Upper lobe of right lung (tissue), 1 donor: ENCODE measurements around the gene SPINK5. TPM values are rescaled to one million over a fixed set of nuclear protein-coding genes. Genes with fewer than 3 reads are reported as not detected.

Experiments used
- ATAC-seq: fragments of 200-7000 bp; cut with Tn5 transposase; one replicate; pipeline ENCODE4 v1.9.1; 2020; ENCODE audit warnings: mild to moderate bottlenecking, moderate library complexity
- DNase-seq: peaks from one replicate; pipeline ENCODE4 v3.0.0-alpha.2; 2020
- H3K27ac ChIP-seq: fragments of 200-600 bp; one replicate; pipeline ENCODE4 v1.8.0; 2022
- H3K27me3 ChIP-seq: fragments of 200-600 bp; one replicate; pipeline ENCODE4 v1.8.0; 2022; ENCODE audit warnings: mild to moderate bottlenecking
- H3K36me3 ChIP-seq: fragments of 200-600 bp; one replicate; pipeline ENCODE4 v1.8.0; 2022
- H3K4me1 ChIP-seq: fragments of 200-600 bp; one replicate; pipeline ENCODE4 v1.8.0; 2022
- H3K4me3 ChIP-seq: fragments of 200-600 bp; one replicate; pipeline ENCODE4 v1.8.0; 2022; ENCODE audit warnings: mild to moderate bottlenecking
- H3K9me3 ChIP-seq: fragments of 200-600 bp; one replicate; pipeline ENCODE4 v1.8.0; 2022
- CTCF ChIP-seq: fragments of 200-600 bp; IDR thresholded peaks from one replicate; pipeline ENCODE4 v1.8.0; 2022; ENCODE audit warnings: antibody characterized with exemption
- intact Hi-C: fragments of 100-400 bp; cut with DNase I; formaldehyde crosslinking; loops from one replicate; pipeline ENCODE4 v1.11.0; 2022
- total RNA-seq: library from RNA; stranded (reverse); fragmentation: NEBNext Ultra II Directional; extraction: Animal tissue kit (Norgen Biotek cat#: 25700); gene quantifications from one replicate; pipeline ENCODE4 v1.2.1, GENCODE V29; 2021
- donor health status: DM: no; HTN: yes; CAD: no; lungs with severe emphysema.

Gene SPINK5
- total RNA-seq, 1 donor from 2014 or later = 3.2 TPM

DNA sequence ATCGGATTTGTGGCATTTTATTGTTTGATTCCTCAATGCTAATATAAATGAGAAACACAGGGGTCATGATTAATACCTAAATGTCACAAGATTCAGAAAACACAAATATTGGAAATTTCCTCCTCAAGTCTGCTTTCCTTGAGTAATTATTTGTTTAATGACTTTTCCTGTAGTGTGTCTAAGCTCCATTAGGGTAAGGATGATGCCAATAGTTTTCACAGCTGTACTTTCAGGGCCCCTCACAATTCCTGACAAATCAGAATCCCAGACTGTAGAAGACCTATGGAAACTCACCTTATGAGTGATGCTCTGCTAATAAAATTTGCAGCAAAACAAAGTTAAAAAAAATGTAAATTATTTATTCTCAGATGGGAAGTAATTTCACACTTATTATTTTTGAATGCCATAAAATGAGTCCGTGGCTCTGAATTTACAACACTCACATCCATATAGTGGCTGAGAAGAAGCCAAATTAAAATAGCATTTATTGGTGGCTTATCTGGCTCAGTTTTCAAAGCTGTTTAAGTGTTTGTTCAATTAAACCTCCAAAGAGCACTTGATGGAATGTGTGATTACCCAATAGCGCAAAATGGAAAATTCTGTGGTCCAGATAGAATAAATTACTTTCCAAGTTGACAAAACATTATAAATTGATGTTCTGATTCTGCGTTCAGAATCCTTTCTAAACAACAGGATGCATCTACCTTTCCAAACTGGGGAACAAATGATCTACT is 102.9 kb downstream of the SPINK5 start:
- intact Hi-C loops = no loop called here
- Histone ChIP-seq H3K4me1 (no peaks in the 10 kb centered on the region), H3K27me3 (no peaks in the 10 kb centered on the region), H3K27ac (no peak overlapping the region), H3K4me3 (no peak overlapping the region), H3K36me3 (no peaks in the 10 kb centered on the region), H3K9me3 (no peaks in the 10 kb centered on the region)
- DNase-seq (no peak), ATAC-seq (no peak)
- TF ChIP-seq CTCF = no peak

DNA sequence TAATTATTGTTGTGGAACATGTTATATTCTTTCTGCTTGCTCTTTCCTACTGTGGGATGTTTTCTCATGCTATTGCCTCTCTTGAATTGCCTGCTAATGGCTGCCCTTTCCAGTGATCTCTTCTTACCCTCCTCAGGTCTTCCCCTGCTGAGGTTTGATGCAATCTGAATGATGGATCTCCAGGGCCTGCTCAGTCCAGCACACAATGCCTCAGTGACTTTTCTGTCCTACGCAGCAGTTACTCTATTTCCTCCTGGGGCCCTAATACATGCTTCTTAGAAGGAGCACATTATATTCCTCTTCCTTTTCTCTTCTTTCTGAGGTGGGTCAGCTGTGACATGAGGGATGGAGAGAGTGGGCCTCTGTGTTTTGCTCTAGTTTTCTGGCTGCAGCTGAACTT is 104.5 kb downstream of the SPINK5 start, which contains the start of gene SPINK14:
Gene SPINK14 (plus strand): TSS at position 301 of the 400 bp plus-strand sequence. CDS start 1,187 bp downstream, outside the sequence.
- H3K4me1 ChIP-seq = no peaks in the 10 kb centered on the region
- H3K27me3 ChIP-seq = no peaks in the 10 kb centered on the region
- no peak within 1 kb of the TSS for H3K4me3 ChIP-seq
- no peak within 1 kb of the TSS for H3K27ac ChIP-seq
- no peaks in the 10 kb centered on the region for H3K9me3 ChIP-seq
- DNase-seq = no peak
- no peak for TF ChIP-seq CTCF
- intact Hi-C loops = no loop called here
- no peaks in the 10 kb centered on the region for H3K36me3 ChIP-seq
- no peak for ATAC-seq

DNA sequence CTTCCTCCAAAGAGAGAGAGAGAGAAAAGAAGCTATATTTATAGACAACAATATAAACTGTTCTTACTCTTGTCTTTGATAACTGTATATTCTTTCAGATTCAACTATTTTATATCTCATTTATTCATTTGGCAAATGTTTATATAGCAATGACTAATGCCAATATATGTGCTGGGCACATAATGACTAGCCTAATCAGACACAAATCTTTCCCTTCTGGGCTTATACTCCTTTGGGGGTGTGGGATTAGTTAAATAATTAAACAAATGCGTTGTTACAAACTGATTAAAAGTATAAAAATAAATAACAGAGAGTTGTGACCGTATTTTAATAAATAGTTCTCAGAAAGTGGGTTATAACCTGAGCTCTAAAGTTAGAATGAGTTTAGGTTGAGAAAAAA is 108.6 kb downstream of the SPINK5 start:
- Histone ChIP-seq H3K4me1 (no peaks in the 10 kb centered on the region), H3K4me3 (no peak overlapping the region), H3K27ac (no peak overlapping the region), H3K9me3 (no peaks in the 10 kb centered on the region), H3K27me3 (no peaks in the 10 kb centered on the region), H3K36me3 (no peaks in the 10 kb centered on the region)
- TF ChIP-seq CTCF = no peak
- DNase-seq (no peak), ATAC-seq (no peak)
- intact Hi-C loops = no loop called here

DNA sequence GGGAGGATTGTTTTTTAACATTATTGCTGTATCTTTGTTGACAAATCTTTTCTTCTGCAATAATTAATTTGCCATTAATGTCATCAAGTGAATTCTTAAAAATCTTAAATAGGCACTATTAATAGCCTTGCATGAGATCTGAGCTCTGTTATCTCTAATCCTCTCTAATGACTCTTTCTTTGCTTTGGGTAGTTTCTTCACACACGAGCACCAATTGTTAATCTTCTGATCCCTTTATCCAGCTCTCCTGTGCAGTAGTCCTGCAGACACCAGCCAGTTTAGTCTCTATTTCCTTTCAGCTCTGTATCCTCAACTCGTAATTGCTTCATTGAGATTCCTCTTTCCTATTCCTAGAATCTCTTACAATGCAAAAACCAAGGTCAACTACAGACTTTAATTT is 112.7 kb downstream of the SPINK5 start:
- no peak overlapping the region for H3K27ac ChIP-seq
- no peaks in the 10 kb centered on the region for H3K36me3 ChIP-seq
- H3K4me3 ChIP-seq = no peak overlapping the region
- H3K4me1 ChIP-seq = no peaks in the 10 kb centered on the region
- ATAC-seq (no peak), DNase-seq (no peak)
- no peaks in the 10 kb centered on the region for H3K27me3 ChIP-seq
- intact Hi-C loops = no loop called here
- no peak for TF ChIP-seq CTCF
- no peaks in the 10 kb centered on the region for H3K9me3 ChIP-seq

GRCh38 chr5:148177207-148177606 is 113.4 kb downstream of the SPINK5 start:
- H3K27me3 ChIP-seq = no peaks in the 10 kb centered on the region
- no peak overlapping the region for H3K4me3 ChIP-seq
- no peak for TF ChIP-seq CTCF
- DNase-seq (no peak), ATAC-seq (no peak)
- intact Hi-C loops = no loop called here
- no peak overlapping the region for H3K27ac ChIP-seq
- H3K4me1 ChIP-seq = no peaks in the 10 kb centered on the region
- no peaks in the 10 kb centered on the region for H3K9me3 ChIP-seq
- H3K36me3 ChIP-seq = no peaks in the 10 kb centered on the region
